Skeletal muscle satellite cell (primary cell): ENCODE data around the gene RUNX2.

ENCODE experiments used
- H3K27me3 ChIP-seq: 2 replicates; pipeline ENCODE4 v1.7.0; 2013; ENCODE audit warnings: low read length; ENCODE audit not compliant: control insufficient read depth, insufficient read depth
- H3K36me3 ChIP-seq: 2 replicates; pipeline ENCODE4 v1.7.0; 2013; ENCODE audit warnings: mild to moderate bottlenecking, control low read depth, low read length; ENCODE audit not compliant: insufficient read depth
- H3K4me1 ChIP-seq: 2 replicates; pipeline ENCODE4 v1.7.0; 2013; ENCODE audit warnings: low read length; ENCODE audit not compliant: control insufficient read depth, insufficient read depth
- H3K4me2 ChIP-seq: 2 replicates; pipeline ENCODE4 v1.7.0; 2013; ENCODE audit warnings: mild to moderate bottlenecking, low read length
- H3K4me3 ChIP-seq: 2 replicates; pipeline ENCODE4 v1.7.0; 2013; ENCODE audit warnings: low read length
- H3K9ac ChIP-seq: 2 replicates; pipeline ENCODE4 v1.7.0; 2013; ENCODE audit warnings: mild to moderate bottlenecking, low read depth, low read length, moderate library complexity
- H3K9me3 ChIP-seq: replicated peaks from 2 replicates; pipeline ENCODE4 v1.7.0; 2013; ENCODE audit warnings: mild to moderate bottlenecking, control low read depth, low read length

Gene RUNX2

GRCh38 chr6:45513843-45514242, 185.7 kb downstream of the RUNX2 start:
- Histone ChIP-seq H3K4me1 (peaks cover 17% of the 10 kb centered on the region), H3K4me3 (no peak overlapping the region), H3K36me3 (peaks cover 56% of the 10 kb centered on the region), H3K9me3 (no peaks in the 10 kb centered on the region), H3K9ac (no peak overlapping the region), H3K27me3 (no peaks in the 10 kb centered on the region), H3K4me2 (no peak overlapping the region)

DNA sequence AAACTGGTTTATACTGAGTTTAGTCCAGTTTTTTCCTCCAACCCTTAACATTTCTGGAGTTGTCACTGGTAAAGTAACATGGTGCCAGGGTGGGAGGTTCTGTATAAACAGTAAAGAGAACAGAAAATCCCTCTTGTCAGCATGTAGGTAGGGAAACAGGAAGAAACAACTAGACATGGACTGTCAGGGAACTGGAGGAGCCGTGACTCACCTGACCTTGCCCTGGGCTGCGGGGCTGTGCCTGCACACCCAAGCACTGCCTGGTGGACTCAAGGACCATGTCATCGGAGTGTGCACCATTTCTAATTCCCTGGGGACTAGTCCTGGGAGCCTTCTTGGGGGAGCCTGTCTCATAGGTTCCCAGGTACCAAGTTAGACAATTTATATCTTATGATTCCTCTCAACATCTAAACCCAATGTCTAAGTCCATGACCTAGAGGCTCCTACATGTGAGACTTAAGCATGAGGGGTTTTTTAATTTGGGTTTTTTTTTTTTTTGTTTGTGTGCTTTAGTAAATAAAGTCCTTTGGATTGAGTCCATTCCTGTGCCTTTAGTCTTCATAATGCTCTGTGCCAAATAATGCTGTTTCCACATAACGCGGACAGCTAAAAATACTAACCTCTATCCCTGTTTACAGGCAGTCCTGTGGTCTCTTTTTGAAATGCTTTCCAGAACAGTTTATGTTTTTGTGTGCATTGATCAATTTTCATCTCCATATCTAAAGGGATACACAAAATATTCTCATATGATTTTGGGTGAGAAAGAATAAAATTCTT, 186.5 kb downstream of the RUNX2 start:
- H3K9ac ChIP-seq = no peak overlapping the region
- no peak overlapping the region for H3K4me2 ChIP-seq
- no peaks in the 10 kb centered on the region for H3K27me3 ChIP-seq
- no peaks in the 10 kb centered on the region for H3K9me3 ChIP-seq
- H3K4me1 ChIP-seq = peaks cover 17% of the 10 kb centered on the region
- no peak overlapping the region for H3K4me3 ChIP-seq
- H3K36me3 ChIP-seq = peaks cover 55% of the 10 kb centered on the region

DNA sequence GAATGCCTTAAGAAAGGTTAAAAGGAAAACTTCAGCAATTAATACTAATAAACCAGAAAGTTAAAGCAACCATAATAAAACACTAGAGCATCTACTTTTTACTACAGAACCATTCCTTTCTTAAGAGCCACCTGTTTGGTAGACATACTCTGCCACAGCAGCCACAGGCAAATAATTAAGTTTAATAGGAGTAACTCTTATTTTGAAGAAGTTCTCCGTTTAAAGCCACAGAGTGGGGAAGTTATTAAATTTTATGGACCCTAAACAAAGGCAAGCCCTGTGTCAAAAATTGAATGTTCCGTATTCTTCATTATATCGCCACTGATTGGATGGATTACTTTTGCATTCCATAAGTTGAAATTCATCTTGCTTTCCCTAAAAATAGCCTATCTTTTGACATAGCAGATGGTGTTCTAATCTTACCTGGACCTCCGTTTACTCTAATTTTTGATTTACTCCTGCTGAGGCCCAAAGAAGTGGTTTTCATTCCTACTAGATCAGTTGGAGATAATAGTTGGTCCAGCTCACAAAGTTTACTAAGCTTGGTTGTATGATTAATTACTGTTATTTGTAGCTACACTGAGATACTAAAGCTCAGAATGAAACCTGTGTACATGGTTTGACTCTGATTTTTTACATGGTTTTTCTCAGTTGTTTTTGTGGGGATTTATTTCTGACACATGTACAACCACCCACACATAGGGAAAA, 190.0 kb downstream of the RUNX2 start:
- H3K4me1 ChIP-seq = peaks cover 25% of the 10 kb centered on the region
- no peaks in the 10 kb centered on the region for H3K9me3 ChIP-seq
- no peak overlapping the region for H3K4me3 ChIP-seq
- H3K4me2 ChIP-seq = no peak overlapping the region
- H3K9ac ChIP-seq = no peak overlapping the region
- H3K27me3 ChIP-seq = no peaks in the 10 kb centered on the region
- H3K36me3 ChIP-seq = peaks cover 33% of the 10 kb centered on the region

- peaks cover 18% of the 10 kb centered on the region for H3K4me1 ChIP-seq
- no peak overlapping the region for H3K4me3 ChIP-seq
- peak overlapping the region; percentile 17 for H3K9ac ChIP-seq
- no peaks in the 10 kb centered on the region for H3K27me3 ChIP-seq
- no peak overlapping the region for H3K4me2 ChIP-seq
- H3K36me3 ChIP-seq = peaks cover 7% of the 10 kb centered on the region
- no peaks in the 10 kb centered on the region for H3K9me3 ChIP-seq
Observed at GRCh38 chr6:45521226-45521625, 193.1 kb downstream of the RUNX2 start.

- peaks cover 8% of the 10 kb centered on the region for H3K36me3 ChIP-seq
- H3K4me2 ChIP-seq = no peak overlapping the region
- peaks cover 18% of the 10 kb centered on the region for H3K4me1 ChIP-seq
- H3K9me3 ChIP-seq = no peaks in the 10 kb centered on the region
- no peaks in the 10 kb centered on the region for H3K27me3 ChIP-seq
- H3K4me3 ChIP-seq = no peak overlapping the region
- H3K9ac ChIP-seq = no peak overlapping the region
Observed at GRCh38 chr6:45522486-45522885, 194.4 kb downstream of the RUNX2 start.

- H3K36me3 ChIP-seq = peaks cover 25% of the 10 kb centered on the region
- no peak overlapping the region for H3K4me2 ChIP-seq
- H3K4me3 ChIP-seq = no peak overlapping the region
- peaks cover 2% of the 10 kb centered on the region for H3K4me1 ChIP-seq
- H3K9ac ChIP-seq = no peak overlapping the region
- H3K27me3 ChIP-seq = no peaks in the 10 kb centered on the region
- no peaks in the 10 kb centered on the region for H3K9me3 ChIP-seq
Observed at GRCh38 chr6:45527210-45527609, 199.1 kb downstream of the RUNX2 start.

DNA sequence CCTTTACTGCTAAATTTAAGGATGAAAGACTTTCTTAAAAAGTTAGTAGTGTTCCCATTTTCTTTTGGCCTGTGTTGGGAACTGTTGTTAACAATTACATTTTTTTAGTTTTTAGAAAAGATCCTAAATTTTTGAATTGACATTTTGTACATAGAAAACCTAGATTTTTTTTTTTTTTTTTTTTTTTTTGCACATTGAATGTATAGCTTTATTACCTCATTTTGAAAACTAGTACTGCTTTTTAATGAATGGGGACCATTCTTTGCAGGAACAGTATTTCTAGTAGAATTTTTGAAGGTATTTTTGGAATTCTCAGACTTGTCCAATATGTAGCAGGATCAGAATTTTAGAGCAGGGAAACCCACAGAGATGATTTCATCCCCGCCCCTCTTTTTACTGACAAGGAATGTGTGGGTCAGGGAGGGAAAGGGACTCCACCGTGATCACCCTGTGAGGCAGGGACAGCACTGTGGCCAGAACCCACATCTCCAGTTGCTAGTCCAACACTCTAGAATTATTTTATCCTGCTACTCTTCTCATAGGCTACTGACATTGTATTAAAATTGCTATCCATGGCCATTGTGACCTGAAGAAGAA, 204.0 kb downstream of the RUNX2 start:
- Histone ChIP-seq H3K9me3 (no peaks in the 10 kb centered on the region), H3K4me2 (peak overlapping the region; percentile 64), H3K27me3 (no peaks in the 10 kb centered on the region), H3K9ac (peak overlapping the region; percentile 41), H3K36me3 (peaks cover 45% of the 10 kb centered on the region), H3K4me3 (peak overlapping the region; percentile 5), H3K4me1 (peaks cover 16% of the 10 kb centered on the region)

GRCh38 chr6:45532721-45533210, 204.6 kb downstream of the RUNX2 start:
- Histone ChIP-seq H3K36me3 (peaks cover 47% of the 10 kb centered on the region), H3K9me3 (no peaks in the 10 kb centered on the region), H3K27me3 (no peaks in the 10 kb centered on the region), H3K9ac (peak overlapping the region; percentile 41), H3K4me2 (peak overlapping the region; percentile 64), H3K4me1 (peaks cover 16% of the 10 kb centered on the region), H3K4me3 (peak overlapping the region; percentile 5)

GRCh38 chr6:45533386-45533785, 205.3 kb downstream of the RUNX2 start:
- Histone ChIP-seq H3K9me3 (no peaks in the 10 kb centered on the region), H3K9ac (peak overlapping the region; percentile 41), H3K36me3 (peaks cover 42% of the 10 kb centered on the region), H3K4me2 (peak overlapping the region; percentile 64), H3K27me3 (no peaks in the 10 kb centered on the region), H3K4me3 (no peak overlapping the region), H3K4me1 (peaks cover 20% of the 10 kb centered on the region)

DNA sequence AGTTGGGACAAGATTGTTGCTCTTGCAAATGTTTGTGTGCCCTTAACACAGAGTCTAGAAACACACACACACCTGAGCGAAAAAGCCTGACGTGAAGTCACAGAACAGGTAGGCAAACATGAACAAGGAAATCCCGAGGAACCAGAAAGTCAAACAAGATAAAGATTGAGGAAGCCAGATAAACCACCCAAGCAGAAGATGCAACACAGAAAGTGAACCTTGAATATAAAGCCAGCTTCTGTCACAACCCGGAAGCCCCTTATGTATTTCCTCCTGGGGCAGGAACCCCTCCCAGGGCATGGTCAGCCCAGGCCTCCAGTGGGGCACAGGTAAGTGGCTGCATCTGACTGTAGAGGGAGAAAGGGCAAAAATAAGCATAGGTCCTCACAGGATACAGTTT, 207.8 kb downstream of the RUNX2 start:
- Histone ChIP-seq H3K4me1 (peaks cover 28% of the 10 kb centered on the region), H3K9me3 (no peaks in the 10 kb centered on the region), H3K4me3 (no peak overlapping the region), H3K9ac (no peak overlapping the region), H3K27me3 (no peaks in the 10 kb centered on the region), H3K4me2 (no peak overlapping the region), H3K36me3 (peaks cover 31% of the 10 kb centered on the region)

DNA sequence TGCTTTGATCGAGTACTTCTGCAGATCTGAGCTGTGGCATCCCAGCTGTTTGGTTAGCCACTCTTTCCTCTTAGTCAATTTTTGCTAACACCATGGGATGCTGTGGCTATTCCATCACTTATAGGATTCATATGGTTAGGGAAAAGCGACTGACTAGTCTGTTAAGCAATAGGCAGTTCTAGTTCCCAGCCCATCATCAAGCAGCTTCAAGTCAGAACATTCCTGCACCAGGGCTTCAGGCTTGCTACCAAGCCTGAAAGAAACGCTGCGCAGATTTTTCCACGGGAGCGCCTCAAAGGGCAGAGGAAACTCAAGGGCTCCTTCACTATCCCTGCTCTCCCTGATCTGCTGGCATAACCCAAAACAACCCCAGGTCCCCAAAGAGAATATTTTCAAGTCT, 209.4 kb downstream of the RUNX2 start:
- no peak overlapping the region for H3K9ac ChIP-seq
- H3K36me3 ChIP-seq = peaks cover 37% of the 10 kb centered on the region
- H3K9me3 ChIP-seq = no peaks in the 10 kb centered on the region
- no peak overlapping the region for H3K4me3 ChIP-seq
- H3K27me3 ChIP-seq = no peaks in the 10 kb centered on the region
- H3K4me1 ChIP-seq = peaks cover 32% of the 10 kb centered on the region
- no peak overlapping the region for H3K4me2 ChIP-seq
